Activated B cell treated with CpG ODN at 0.5 μM for 24 hours (primary cell): ENCODE results near the gene SMIM12. TPM values are rescaled to one million over a fixed set of nuclear protein-coding genes. Genes with fewer than 3 reads are reported as not detected.
"Not testable (repeated sequence)": the region's sequence is repeated elsewhere in the genome, so short reads cannot be mapped to it uniquely, and the experiment has no call there.

Experiments
- ATAC-seq: fragments of 200-7000 bp; cut with Tn5 transposase; one replicate; pipeline ENCODE4 v1.10.0; 2021; ENCODE audit warnings: low read depth, mild to moderate bottlenecking, moderate library complexity
- CTCF ChIA-PET: fragments of 350-600 bp; sonication (Branson Sonifier 250); formaldehyde crosslinking; loops from one replicate; lab custom pipeline; 2021; ENCODE audit warnings: antibody characterized with exemption; lab: Charles Lee
- POLR2A ChIA-PET: fragments of 350-600 bp; sonication (Branson Sonifier 250); formaldehyde crosslinking; loops from one replicate; lab custom pipeline; 2021; ENCODE audit warnings: antibody characterized with exemption; lab: Charles Lee
- DNase-seq: peaks from one replicate; pipeline ENCODE4 v3.0.0; 2022
- H3K27ac Mint-ChIP-seq: one replicate; pipeline ENCODE4 v1.8.0; 2020; ENCODE audit warnings: mixed read lengths
- H3K27me3 Mint-ChIP-seq: one replicate; pipeline ENCODE4 v1.8.0; 2021; ENCODE audit warnings: mixed read lengths
- H3K36me3 Mint-ChIP-seq: one replicate; pipeline ENCODE4 v1.8.0; 2021; ENCODE audit warnings: low read depth, mixed read lengths
- H3K4me1 Mint-ChIP-seq: one replicate; pipeline ENCODE4 v1.8.0; 2021; ENCODE audit warnings: mixed read lengths
- H3K4me3 Mint-ChIP-seq: one replicate; pipeline ENCODE4 v1.8.0; 2020; ENCODE audit warnings: mild to moderate bottlenecking, mixed read lengths
- H3K9me3 Mint-ChIP-seq: one replicate; pipeline ENCODE4 v1.8.0; 2020; ENCODE audit warnings: mixed read lengths
- CTCF ChIP-seq: fragments of 200-600 bp; IDR thresholded peaks from one replicate; pipeline ENCODE4 v1.8.0; 2022; ENCODE audit warnings: antibody characterized with exemption, mild to moderate bottlenecking
- intact Hi-C: fragments of 100-400 bp; cut with micrococcal nuclease; formaldehyde crosslinking; loops from one replicate; pipeline ENCODE4 v1.15.1; 2024
- total RNA-seq: library from RNA; stranded (reverse); gene quantifications from 2 replicates; pipeline ENCODE4 v1.2.3, GENCODE V29; 2022

SMIM12 gene
- total RNA-seq, 1 donor from 2014 or later, result 45.9 TPM

GRCh38 chr1:34828611-34829010 lies 30.9 kb downstream of the SMIM12 start:
- H3K27me3 Mint-ChIP-seq, result no peaks in the 10 kb centered on the region
- ATAC-seq (no peak), DNase-seq (no peak)
- H3K9me3 Mint-ChIP-seq, result no peaks in the 10 kb centered on the region
- intact Hi-C loops, result no loop called here
- no peak overlapping the region for H3K27ac Mint-ChIP-seq
- H3K36me3 Mint-ChIP-seq, result no peaks in the 10 kb centered on the region
- ChIA-PET POLR2A (no interaction called here), CTCF (no interaction called here)
- no peak for TF ChIP-seq CTCF
- H3K4me1 Mint-ChIP-seq, result no peaks in the 10 kb centered on the region
- no peak overlapping the region for H3K4me3 Mint-ChIP-seq

GRCh38 chr1:34827341-34827941 lies 32.1 kb downstream of the SMIM12 start:
- ChIA-PET POLR2A (no interaction called here), CTCF (no interaction called here)
- peaks cover 3% of the 10 kb centered on the region for H3K4me1 Mint-ChIP-seq
- DNase-seq (no peak), ATAC-seq (no peak)
- H3K36me3 Mint-ChIP-seq, result no peaks in the 10 kb centered on the region
- no peaks in the 10 kb centered on the region for H3K27me3 Mint-ChIP-seq
- no peak overlapping the region for H3K27ac Mint-ChIP-seq
- no peak for TF ChIP-seq CTCF
- no peak overlapping the region for H3K4me3 Mint-ChIP-seq
- intact Hi-C loops, result no loop called here
- no peaks in the 10 kb centered on the region for H3K9me3 Mint-ChIP-seq

- Mint-ChIP-seq H3K27ac (no peak overlapping the region), H3K27me3 (no peaks in the 10 kb centered on the region), H3K4me3 (no peak overlapping the region), H3K4me1 (peaks cover 12% of the 10 kb centered on the region), H3K9me3 (no peaks in the 10 kb centered on the region), H3K36me3 (no peaks in the 10 kb centered on the region)
- DNase-seq (no peak), ATAC-seq (no peak)
- ChIA-PET CTCF (no interaction called here), POLR2A (no interaction called here)
- TF ChIP-seq CTCF, result no peak
- intact Hi-C loops, result no loop called here
These were observed 34.0 kb downstream of the SMIM12 start for GRCh38 chr1:34825455-34826091.

- POLR2A ChIA-PET, result no interaction called here
- Mint-ChIP-seq H3K9me3 (no peaks in the 10 kb centered on the region), H3K4me1 (peaks cover 12% of the 10 kb centered on the region), H3K36me3 (no peaks in the 10 kb centered on the region), H3K27me3 (no peaks in the 10 kb centered on the region), H3K4me3 (no peak overlapping the region), H3K27ac (no peak overlapping the region)
- intact Hi-C loops, result no loop called here
- no peak for TF ChIP-seq CTCF
- ATAC-seq (no peak), DNase-seq (no peak)
- CTCF ChIA-PET, result no interaction called here
These were observed 34.6 kb downstream of the SMIM12 start for GRCh38 chr1:34824817-34825454.

GRCh38 chr1:34822202-34822601 lies 37.3 kb downstream of the SMIM12 start:
- no peak for TF ChIP-seq CTCF
- Mint-ChIP-seq H3K36me3 (no peaks in the 10 kb centered on the region), H3K27me3 (no peaks in the 10 kb centered on the region), H3K4me3 (no peak overlapping the region), H3K9me3 (no peaks in the 10 kb centered on the region), H3K27ac (no peak overlapping the region), H3K4me1 (peaks cover 12% of the 10 kb centered on the region)
- intact Hi-C loops, result no loop called here
- ChIA-PET CTCF (no interaction called here), POLR2A (no interaction called here)
- no peak for DNase-seq
- ATAC-seq, result no peak

GRCh38 chr1:34818862-34819261 lies 40.7 kb downstream of the SMIM12 start:
- H3K27ac Mint-ChIP-seq, H3K27me3 Mint-ChIP-seq, ATAC-seq, H3K9me3 Mint-ChIP-seq, H3K36me3 Mint-ChIP-seq, CTCF ChIA-PET, intact Hi-C loops, DNase-seq, POLR2A ChIA-PET, H3K4me3 Mint-ChIP-seq: not testable (repeated sequence)
- peaks cover 12% of the 10 kb centered on the region for H3K4me1 Mint-ChIP-seq
